Caco-2 (cell line): ENCODE measurements around the gene SOX1. TPM values are rescaled to one million over a fixed set of nuclear protein-coding genes. Genes with fewer than 3 reads are reported as not detected.

Experiments
- BruUV-seq: library from RNA; stranded (reverse); fragments of 400-500 nt; replicated peaks from 2 replicates; lab custom pipeline; 2021; lab: Mats Ljungman, UMichigan
- CTCF ChIA-PET: fragments of 300-600 bp; sonication (Branson Sonifier 250); formaldehyde crosslinking; loops from one replicate; lab custom pipeline; 2022; ENCODE audit warnings: antibody characterized with exemption; lab: Charles Lee
- POLR2A ChIA-PET: fragments of 300-600 bp; sonication (Branson Sonifier 250); formaldehyde crosslinking; loops from one replicate; lab custom pipeline; 2022; ENCODE audit warnings: antibody characterized with exemption; lab: Charles Lee
- DNase-seq, 2 experiments: peaks; one replicate each; pipeline versions ENCODE4 v3.0.0 to v3.0.0-alpha.2; 2020 to 2022
- H3K27me3 ChIP-seq: replicated peaks from 2 replicates; pipeline ENCODE4 v1.6.0; 2011; ENCODE audit warnings: low read length; ENCODE audit not compliant: control insufficient read depth, insufficient read depth
- H3K36me3 ChIP-seq: 2 replicates; pipeline ENCODE4 v1.5.1; 2011; ENCODE audit warnings: low read length; ENCODE audit not compliant: control insufficient read depth, insufficient read depth
- H3K4me1 ChIP-seq: fragments of 250-450 bp; sonication (Bioruptor Pico); 2 replicates; pipeline ENCODE4 v1.5.1; 2020; ENCODE audit warnings: mild to moderate bottlenecking
- H3K4me3 ChIP-seq: 2 replicates; pipeline ENCODE4 v1.5.1; 2011; ENCODE audit warnings: low read depth, mild to moderate bottlenecking, control low read depth, low read length
- H3K9me3 ChIP-seq: fragments of 250-450 bp; sonication (Bioruptor Pico); 2 replicates; pipeline ENCODE4 v1.5.1; 2020; ENCODE audit warnings: mild to moderate bottlenecking, moderate library complexity
- H3K27ac Mint-ChIP-seq: one replicate; pipeline ENCODE4 v1.8.0; 2022; ENCODE audit warnings: mixed read lengths; ENCODE audit not compliant: unreplicated experiment
- H3K27me3 Mint-ChIP-seq: one replicate; pipeline ENCODE4 v1.8.0; 2022; ENCODE audit warnings: mixed read lengths; ENCODE audit not compliant: insufficient read depth, unreplicated experiment
- H3K36me3 Mint-ChIP-seq: one replicate; pipeline ENCODE4 v1.8.0; 2022; ENCODE audit warnings: mild to moderate bottlenecking, mixed read lengths; ENCODE audit not compliant: insufficient read depth, unreplicated experiment
- H3K4me1 Mint-ChIP-seq: one replicate; pipeline ENCODE4 v1.8.0; 2022; ENCODE audit warnings: low read depth, mixed read lengths; ENCODE audit not compliant: unreplicated experiment
- H3K4me3 Mint-ChIP-seq: one replicate; pipeline ENCODE4 v1.8.0; 2022; ENCODE audit warnings: mild to moderate bottlenecking, moderate library complexity, mixed read lengths; ENCODE audit not compliant: unreplicated experiment
- H3K9me3 Mint-ChIP-seq: one replicate; pipeline ENCODE4 v1.8.0; 2022; ENCODE audit warnings: mixed read lengths; ENCODE audit not compliant: unreplicated experiment
- CTCF ChIP-seq, 2 experiments: fragments of 200-600 bp in 1 of 2; IDR thresholded peaks; 1 replicate in 1 of 2; 2 replicates in 1 of 2; pipeline versions ENCODE4 v1.5.1 to v1.8.0; 2011 to 2022; ENCODE audit warnings: antibody characterized with exemption in 1 of 2, control low read depth in 1 of 2, inconsistent platforms in 1 of 2, low read depth in 1 of 2, low read length in 1 of 2, mild to moderate bottlenecking in 1 of 2, moderate library complexity in 1 of 2; ENCODE audit not compliant: insufficient read depth in 1 of 2, severe bottlenecking in 1 of 2, unreplicated experiment in 1 of 2
- intact Hi-C: fragments of 100-400 bp; cut with micrococcal nuclease; formaldehyde crosslinking; loops from one replicate; pipeline ENCODE4 v1.10.0; 2022; ENCODE audit not compliant: unreplicated experiment
- total RNA-seq: library from RNA; stranded (reverse); gene quantifications from 2 replicates; pipeline ENCODE4 v1.2.3, GENCODE V29; 2022

Gene SOX1
- total RNA-seq, 1 experiment from 2014 or later, result 1.7 TPM

DNA sequence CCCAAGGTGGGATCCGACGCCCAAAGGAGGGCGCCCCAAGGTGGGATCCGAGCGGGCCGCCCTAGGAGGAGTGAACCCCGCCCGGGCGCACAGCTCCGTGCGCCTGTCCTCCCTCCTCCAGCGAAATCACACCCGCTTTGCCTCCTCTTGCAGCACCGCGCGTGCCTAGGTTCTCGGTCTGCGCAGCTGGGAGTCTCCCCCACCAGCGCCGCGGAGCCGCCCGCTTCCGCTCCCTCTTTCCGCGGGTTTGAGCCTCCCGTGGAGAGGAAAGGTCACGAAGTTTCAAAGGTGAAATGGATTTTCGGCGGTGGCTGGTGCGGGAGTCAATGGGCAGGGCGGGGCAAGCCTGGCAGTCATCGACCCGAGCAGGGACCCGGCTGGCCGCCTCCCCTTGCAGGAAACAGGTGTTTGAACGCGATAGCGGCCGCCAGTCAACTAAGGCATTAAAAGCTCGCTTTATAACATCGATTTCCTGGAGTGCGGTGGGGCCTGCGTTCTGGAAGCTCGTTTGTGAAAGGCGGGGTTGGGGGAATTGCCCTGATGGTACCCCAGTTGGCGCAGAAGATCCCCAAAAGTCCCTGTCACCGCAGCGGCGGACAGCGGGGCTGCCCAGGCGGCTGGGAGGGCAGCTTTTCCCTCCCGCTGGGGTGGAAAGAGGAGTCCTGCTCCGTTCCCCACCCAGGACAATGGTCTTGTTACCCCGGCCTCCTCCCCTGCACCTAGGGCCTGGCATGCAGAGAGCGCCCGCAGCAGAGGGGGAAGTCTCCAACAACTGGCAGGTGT, 9.0 kb upstream of the SOX1 start:
- no peak overlapping the region for H3K4me3 Mint-ChIP-seq
- BruUV-seq, result no TSS peak
- no peaks in the 10 kb centered on the region for H3K4me1 Mint-ChIP-seq
- Histone ChIP-seq H3K9me3 (no peaks in the 10 kb centered on the region), H3K27me3 (no peaks in the 10 kb centered on the region), H3K4me3 (no peak overlapping the region), H3K4me1 (no peaks in the 10 kb centered on the region), H3K36me3 (no peaks in the 10 kb centered on the region)
- no peak for TF ChIP-seq CTCF (IDR thresholded peaks at IDR 0.05; ENCODE audit: insufficient read depth in 1 of 2, low read depth in 1 of 2, low read length in 1 of 2, severe bottlenecking in 1 of 2, unreplicated experiment in 1 of 2)
- ChIA-PET CTCF (no interaction called here), POLR2A (no interaction called here)
- intact Hi-C loops, result no loop called here
- no peaks in the 10 kb centered on the region for H3K36me3 Mint-ChIP-seq
- H3K27ac Mint-ChIP-seq, result no peak overlapping the region
- no peak for DNase-seq
- peaks cover 33% of the 10 kb centered on the region for H3K27me3 Mint-ChIP-seq
- no peaks in the 10 kb centered on the region for H3K9me3 Mint-ChIP-seq

- POLR2A ChIA-PET, result no interaction called here
- CTCF ChIA-PET, result no interaction called here
- H3K27me3 ChIP-seq, result no peaks in the 10 kb centered on the region
- no peak for TF ChIP-seq CTCF (IDR thresholded peaks at IDR 0.05; ENCODE audit: insufficient read depth in 1 of 2, low read depth in 1 of 2, low read length in 1 of 2, severe bottlenecking in 1 of 2, unreplicated experiment in 1 of 2)
- no peak overlapping the region for H3K27ac Mint-ChIP-seq
- peaks cover 33% of the 10 kb centered on the region for H3K27me3 Mint-ChIP-seq
- no peak overlapping the region for H3K4me3 ChIP-seq
- no peaks in the 10 kb centered on the region for H3K9me3 ChIP-seq
- BruUV-seq, result no TSS peak
- no peak for DNase-seq
- H3K4me3 Mint-ChIP-seq, result no peak overlapping the region
- intact Hi-C loops, result no loop called here
- H3K9me3 Mint-ChIP-seq, result no peaks in the 10 kb centered on the region
- no peaks in the 10 kb centered on the region for H3K4me1 ChIP-seq
- H3K36me3 Mint-ChIP-seq, result no peaks in the 10 kb centered on the region
- H3K4me1 Mint-ChIP-seq, result no peaks in the 10 kb centered on the region
- H3K36me3 ChIP-seq, result no peaks in the 10 kb centered on the region
Measured at GRCh38 chr13:112058519-112058873, 8.5 kb upstream of the SOX1 start.

GRCh38 chr13:112058941-112059340, 8.0 kb upstream of the SOX1 start:
- no peaks in the 10 kb centered on the region for H3K4me1 Mint-ChIP-seq
- ChIA-PET CTCF (no interaction called here), POLR2A (no interaction called here)
- Histone ChIP-seq H3K27me3 (no peaks in the 10 kb centered on the region), H3K36me3 (no peaks in the 10 kb centered on the region), H3K4me3 (no peak overlapping the region), H3K4me1 (no peaks in the 10 kb centered on the region), H3K9me3 (no peaks in the 10 kb centered on the region)
- H3K27me3 Mint-ChIP-seq, result peaks cover 36% of the 10 kb centered on the region
- DNase-seq, result no peak
- no peaks in the 10 kb centered on the region for H3K9me3 Mint-ChIP-seq
- intact Hi-C loops, result no loop called here
- BruUV-seq, result no TSS peak
- no peaks in the 10 kb centered on the region for H3K36me3 Mint-ChIP-seq
- TF ChIP-seq CTCF (IDR thresholded peaks at IDR 0.05; ENCODE audit: insufficient read depth in 1 of 2, low read depth in 1 of 2, low read length in 1 of 2, severe bottlenecking in 1 of 2, unreplicated experiment in 1 of 2), result no peak
- no peak overlapping the region for H3K4me3 Mint-ChIP-seq
- no peak overlapping the region for H3K27ac Mint-ChIP-seq
